ENCODE results near the gene WWOX.

WWOX gene

GRCh38 chr16:78284957-78285434 is 185.5 kb downstream of the WWOX start:
- Mint-ChIP-seq H3K27ac (no peak overlapping the region), H3K9me3 (no peaks in the 10 kb centered on the region), H3K4me3 (no peak overlapping the region), H3K27me3 (ENCODE audit: low read depth) (no peaks in the 10 kb centered on the region), H3K4me1 (ENCODE audit: low read depth) (no peaks in the 10 kb centered on the region), H3K36me3 (ENCODE audit: low read depth) (no peaks in the 10 kb centered on the region)

GRCh38 chr16:78285437-78285922 is 186.0 kb downstream of the WWOX start:
- H3K27ac Mint-ChIP-seq, result no peak overlapping the region
- H3K4me3 Mint-ChIP-seq, result no peak overlapping the region
- no peaks in the 10 kb centered on the region for H3K9me3 Mint-ChIP-seq

GRCh38 chr16:78286065-78286464 is 186.6 kb downstream of the WWOX start:
- H3K9me3 Mint-ChIP-seq, result no peaks in the 10 kb centered on the region
- H3K4me1 Mint-ChIP-seq (ENCODE audit: low read depth), result no peaks in the 10 kb centered on the region
- no peak overlapping the region for H3K27ac Mint-ChIP-seq
- H3K27me3 Mint-ChIP-seq (ENCODE audit: low read depth), result no peaks in the 10 kb centered on the region
- no peak overlapping the region for H3K4me3 Mint-ChIP-seq
- no peaks in the 10 kb centered on the region for H3K36me3 Mint-ChIP-seq (ENCODE audit: low read depth)

More at GRCh38 chr16:78285437-78285922, 186.0 kb downstream of the WWOX start:
- H3K4me1 Mint-ChIP-seq (ENCODE audit: low read depth), result no peaks in the 10 kb centered on the region
- H3K36me3 Mint-ChIP-seq (ENCODE audit: low read depth), result no peaks in the 10 kb centered on the region
- no peaks in the 10 kb centered on the region for H3K27me3 Mint-ChIP-seq (ENCODE audit: low read depth)

- no peak overlapping the region for H3K4me3 Mint-ChIP-seq
- H3K27ac Mint-ChIP-seq, result no peak overlapping the region
These were observed 189.4 kb downstream of the WWOX start for GRCh38 chr16:78288888-78289287.

GRCh38 chr16:78289373-78289772 is 189.9 kb downstream of the WWOX start:
- no peak overlapping the region for H3K27ac Mint-ChIP-seq
- peaks cover 4% of the 10 kb centered on the region for H3K9me3 Mint-ChIP-seq
- H3K4me1 Mint-ChIP-seq (ENCODE audit: low read depth), result no peaks in the 10 kb centered on the region
- no peaks in the 10 kb centered on the region for H3K36me3 Mint-ChIP-seq (ENCODE audit: low read depth)
- H3K4me3 Mint-ChIP-seq, result no peak overlapping the region
- H3K27me3 Mint-ChIP-seq (ENCODE audit: low read depth), result no peaks in the 10 kb centered on the region

More at GRCh38 chr16:78288888-78289287, 189.4 kb downstream of the WWOX start:
- H3K4me1 Mint-ChIP-seq (ENCODE audit: low read depth), result no peaks in the 10 kb centered on the region
- H3K36me3 Mint-ChIP-seq (ENCODE audit: low read depth), result no peaks in the 10 kb centered on the region
- no peaks in the 10 kb centered on the region for H3K27me3 Mint-ChIP-seq (ENCODE audit: low read depth)
- peaks cover under 1% of the 10 kb centered on the region for H3K9me3 Mint-ChIP-seq

- H3K4me3 Mint-ChIP-seq, result no peak overlapping the region
- no peaks in the 10 kb centered on the region for H3K4me1 Mint-ChIP-seq (ENCODE audit: low read depth)
- no peaks in the 10 kb centered on the region for H3K27me3 Mint-ChIP-seq (ENCODE audit: low read depth)
- H3K36me3 Mint-ChIP-seq (ENCODE audit: low read depth), result no peaks in the 10 kb centered on the region
- H3K9me3 Mint-ChIP-seq, result peaks cover 4% of the 10 kb centered on the region
- no peak overlapping the region for H3K27ac Mint-ChIP-seq
These were observed 190.4 kb downstream of the WWOX start for GRCh38 chr16:78289844-78290277.

- Mint-ChIP-seq H3K9me3 (peaks cover 4% of the 10 kb centered on the region), H3K4me1 (ENCODE audit: low read depth) (no peaks in the 10 kb centered on the region), H3K27me3 (ENCODE audit: low read depth) (no peaks in the 10 kb centered on the region), H3K36me3 (ENCODE audit: low read depth) (no peaks in the 10 kb centered on the region), H3K4me3 (no peak overlapping the region), H3K27ac (no peak overlapping the region)
These were observed 190.9 kb downstream of the WWOX start for GRCh38 chr16:78290395-78290794.

GRCh38 chr16:78290872-78291591 is 191.6 kb downstream of the WWOX start:
- Mint-ChIP-seq H3K9me3 (peaks cover 4% of the 10 kb centered on the region), H3K27me3 (ENCODE audit: low read depth) (no peaks in the 10 kb centered on the region), H3K4me3 (no peak overlapping the region), H3K4me1 (ENCODE audit: low read depth) (no peaks in the 10 kb centered on the region), H3K36me3 (ENCODE audit: low read depth) (no peaks in the 10 kb centered on the region), H3K27ac (no peak overlapping the region)

- Mint-ChIP-seq H3K27ac (no peak overlapping the region), H3K4me1 (ENCODE audit: low read depth) (no peaks in the 10 kb centered on the region), H3K4me3 (no peak overlapping the region), H3K9me3 (peaks cover 4% of the 10 kb centered on the region), H3K36me3 (ENCODE audit: low read depth) (no peaks in the 10 kb centered on the region), H3K27me3 (ENCODE audit: low read depth) (no peaks in the 10 kb centered on the region)
These were observed 192.2 kb downstream of the WWOX start for GRCh38 chr16:78291604-78292003.

GRCh38 chr16:78292086-78292843 is 192.8 kb downstream of the WWOX start:
- no peaks in the 10 kb centered on the region for H3K36me3 Mint-ChIP-seq (ENCODE audit: low read depth)
- no peak overlapping the region for H3K27ac Mint-ChIP-seq
- H3K9me3 Mint-ChIP-seq, result peaks cover 4% of the 10 kb centered on the region
- H3K4me1 Mint-ChIP-seq (ENCODE audit: low read depth), result no peaks in the 10 kb centered on the region
- H3K4me3 Mint-ChIP-seq, result no peak overlapping the region
- H3K27me3 Mint-ChIP-seq (ENCODE audit: low read depth), result no peaks in the 10 kb centered on the region

- Mint-ChIP-seq H3K4me1 (ENCODE audit: low read depth) (no peaks in the 10 kb centered on the region), H3K27ac (no peak overlapping the region), H3K36me3 (ENCODE audit: low read depth) (no peaks in the 10 kb centered on the region), H3K4me3 (no peak overlapping the region), H3K9me3 (peaks cover 4% of the 10 kb centered on the region), H3K27me3 (ENCODE audit: low read depth) (no peaks in the 10 kb centered on the region)
These were observed 193.5 kb downstream of the WWOX start for GRCh38 chr16:78292844-78293380.

GRCh38 chr16:78294538-78295225 is 195.2 kb downstream of the WWOX start:
- Mint-ChIP-seq H3K9me3 (peaks cover 4% of the 10 kb centered on the region), H3K4me3 (no peak overlapping the region), H3K27ac (no peak overlapping the region), H3K27me3 (ENCODE audit: low read depth) (no peaks in the 10 kb centered on the region), H3K36me3 (ENCODE audit: low read depth) (no peaks in the 10 kb centered on the region), H3K4me1 (ENCODE audit: low read depth) (no peaks in the 10 kb centered on the region)

GRCh38 chr16:78297066-78297666 is 197.7 kb downstream of the WWOX start:
- no peaks in the 10 kb centered on the region for H3K4me1 Mint-ChIP-seq (ENCODE audit: low read depth)
- H3K36me3 Mint-ChIP-seq (ENCODE audit: low read depth), result no peaks in the 10 kb centered on the region
- peaks cover 4% of the 10 kb centered on the region for H3K9me3 Mint-ChIP-seq
- no peaks in the 10 kb centered on the region for H3K27me3 Mint-ChIP-seq (ENCODE audit: low read depth)
- no peak overlapping the region for H3K27ac Mint-ChIP-seq
- no peak overlapping the region for H3K4me3 Mint-ChIP-seq

GRCh38 chr16:78298986-78299385 is 199.5 kb downstream of the WWOX start:
- Mint-ChIP-seq H3K4me3 (no peak overlapping the region), H3K4me1 (ENCODE audit: low read depth) (no peaks in the 10 kb centered on the region), H3K9me3 (peaks cover 2% of the 10 kb centered on the region), H3K27ac (no peak overlapping the region), H3K36me3 (ENCODE audit: low read depth) (no peaks in the 10 kb centered on the region), H3K27me3 (ENCODE audit: low read depth) (no peaks in the 10 kb centered on the region)
